Mesendoderm (in vitro differentiated cells): ENCODE measurements around the gene DUSP11.
"Not testable (repeated sequence)": the region's sequence is repeated elsewhere in the genome, so short reads cannot be mapped to it uniquely, and the experiment has no call there.

Experiments used
- DNase-seq: peaks from one replicate; pipeline ENCODE4 v3.0.0; 2013
- H2AK5ac ChIP-seq: 2 replicates; pipeline ENCODE4 v1.6.1; 2013; ENCODE audit warnings: low read length, inconsistent platforms
- H2BK120ac ChIP-seq: 2 replicates; pipeline ENCODE4 v1.6.1; 2013; ENCODE audit warnings: low read depth, mild to moderate bottlenecking, low read length, moderate library complexity, mixed read lengths
- H2BK15ac ChIP-seq: replicated peaks from 2 replicates; pipeline ENCODE4 v1.6.1; 2013; ENCODE audit warnings: low read depth, mild to moderate bottlenecking, moderate library complexity
- H2BK5ac ChIP-seq: 2 replicates; pipeline ENCODE4 v1.6.1; 2013; ENCODE audit warnings: low read length, inconsistent platforms
- H3K18ac ChIP-seq: 2 replicates; pipeline ENCODE4 v1.6.1; 2013; ENCODE audit warnings: mild to moderate bottlenecking, low read length, mixed read lengths
- H3K23ac ChIP-seq: one replicate; pipeline ENCODE4 v1.6.1; 2013; ENCODE audit warnings: low read length
- H3K27ac ChIP-seq: 2 replicates; pipeline ENCODE4 v1.5.1; 2013; ENCODE audit warnings: low read depth, mild to moderate bottlenecking, inconsistent platforms, low read length, moderate library complexity
- H3K27me3 ChIP-seq: 2 replicates; pipeline ENCODE4 v1.6.1; 2013; ENCODE audit warnings: low read length, control low read depth, mild to moderate bottlenecking, inconsistent platforms; ENCODE audit not compliant: insufficient read depth, poor library complexity
- H3K36me3 ChIP-seq: 2 replicates; pipeline ENCODE4 v1.6.1; 2013; ENCODE audit warnings: low read length, inconsistent platforms; ENCODE audit not compliant: control insufficient read depth, insufficient read depth
- H3K4ac ChIP-seq: one replicate; pipeline ENCODE4 v1.6.1; 2013; ENCODE audit warnings: low read depth, mild to moderate bottlenecking, low read length, moderate library complexity
- H3K4me1 ChIP-seq: 2 replicates; pipeline ENCODE4 v1.6.1; 2013; ENCODE audit warnings: low read depth, low read length, inconsistent platforms; ENCODE audit not compliant: control insufficient read depth
- H3K4me2 ChIP-seq: 2 replicates; pipeline ENCODE4 v1.6.1; 2013; ENCODE audit warnings: low read length
- H3K4me3 ChIP-seq: 2 replicates; pipeline ENCODE4 v1.5.1; 2013; ENCODE audit warnings: mild to moderate bottlenecking, low read length
- H3K56ac ChIP-seq: one replicate; pipeline ENCODE4 v1.6.1; 2013; ENCODE audit warnings: low read length
- H3K79me1 ChIP-seq: 2 replicates; pipeline ENCODE4 v1.6.1; 2013; ENCODE audit warnings: low read length, inconsistent platforms
- H3K79me2 ChIP-seq: 2 replicates; pipeline ENCODE4 v1.6.1; 2013; ENCODE audit warnings: mild to moderate bottlenecking, low read length; ENCODE audit not compliant: control insufficient read depth, insufficient read depth
- H3K9ac ChIP-seq: 2 replicates; pipeline ENCODE4 v1.6.1; 2013; ENCODE audit warnings: low read length, inconsistent platforms
- H4K5ac ChIP-seq: one replicate; pipeline ENCODE4 v1.6.1; 2013; ENCODE audit warnings: low read length
- H4K8ac ChIP-seq: one replicate; pipeline ENCODE4 v1.6.1; 2013; ENCODE audit warnings: low read depth, mild to moderate bottlenecking, control low read depth, low read length, moderate library complexity
- WGBS: extraction: QIAGEN DNeasy Blood & Tissue Kit; methylation state at CpG from one replicate; pipeline ENCODE4 v1.1.7; 2013; ENCODE audit warnings: low lambda C conversion rate, missing lambda C conversion rate; ENCODE audit not compliant: insufficient coverage; ENCODE audit errors: extremely low coverage; 5-methylcytosine and 5-hydroxymethylcytosine counted together

The DUSP11 gene

DNA sequence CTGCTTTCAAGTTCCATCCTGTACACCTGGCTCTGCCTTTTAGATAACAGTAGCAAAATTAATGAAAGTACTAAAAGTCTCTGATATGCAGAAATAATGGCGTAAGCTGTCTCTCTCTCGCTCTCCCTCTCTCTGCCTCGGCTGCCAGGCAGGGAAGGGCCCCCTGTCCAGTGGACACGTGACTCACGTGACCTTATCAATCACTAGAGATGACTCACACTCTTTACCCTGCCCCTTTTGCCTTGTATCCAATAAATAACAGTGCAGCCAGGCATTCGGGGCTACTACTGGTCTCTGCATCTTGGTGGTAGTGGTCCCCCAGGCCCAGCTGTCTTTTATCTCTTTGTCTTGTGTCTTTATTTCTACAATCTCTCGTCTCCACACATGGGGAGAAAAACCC lies 25.6 kb downstream of the DUSP11 start:
- H2BK120ac ChIP-seq, H2AK5ac ChIP-seq, H3K79me2 ChIP-seq, H3K23ac ChIP-seq, H2BK5ac ChIP-seq, H3K9ac ChIP-seq, H3K36me3 ChIP-seq, H3K27me3 ChIP-seq, H4K5ac ChIP-seq, H4K8ac ChIP-seq, H3K4me2 ChIP-seq, H3K27ac ChIP-seq, H3K4ac ChIP-seq, H3K4me1 ChIP-seq, H3K79me1 ChIP-seq, H2BK15ac ChIP-seq, H3K18ac ChIP-seq, DNase-seq, H3K56ac ChIP-seq, H3K4me3 ChIP-seq: not testable (repeated sequence)
- no CpG with 5 or more reads among the region's 7 CpGs for WGBS

DNA sequence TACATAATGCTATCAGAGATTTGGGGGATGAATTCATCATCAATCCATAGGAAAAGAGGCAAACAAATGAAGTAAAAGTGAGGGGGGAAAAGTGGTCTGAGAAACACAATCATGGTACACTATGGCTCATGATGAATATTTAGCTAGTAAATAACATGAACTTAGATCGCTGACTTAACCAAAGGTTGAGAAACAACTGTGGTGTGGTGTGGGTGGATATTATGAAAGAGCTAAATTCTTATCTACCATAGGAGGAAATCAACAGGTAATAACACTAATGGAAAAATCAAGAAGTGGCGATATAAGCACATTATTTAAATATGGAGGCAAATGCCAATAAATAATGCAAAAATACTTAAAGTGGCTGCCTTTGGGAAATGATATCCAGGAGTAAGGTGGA lies 30.6 kb downstream of the DUSP11 start:
- no peak overlapping the region for H3K9ac ChIP-seq
- H2BK5ac ChIP-seq = no peak overlapping the region
- no peak overlapping the region for H4K8ac ChIP-seq
- H4K5ac ChIP-seq = no peak overlapping the region
- H3K79me2 ChIP-seq = no peaks in the 10 kb centered on the region
- no peak overlapping the region for H2BK120ac ChIP-seq
- H3K4ac ChIP-seq = no peak overlapping the region
- H2BK15ac ChIP-seq = no peak overlapping the region
- DNase-seq = no peak
- H3K4me2 ChIP-seq = no peak overlapping the region
- no peak overlapping the region for H3K18ac ChIP-seq
- no peak overlapping the region for H3K27ac ChIP-seq
- no peaks in the 10 kb centered on the region for H3K4me1 ChIP-seq
- H3K27me3 ChIP-seq = no peaks in the 10 kb centered on the region
- H2AK5ac ChIP-seq = no peak overlapping the region
- H3K79me1 ChIP-seq = no peaks in the 10 kb centered on the region
- H3K4me3 ChIP-seq = no peak overlapping the region
- H3K56ac ChIP-seq = no peak overlapping the region
- WGBS = no CpG with 5 or more reads among the region's 2 CpGs
- no peak overlapping the region for H3K23ac ChIP-seq
- H3K36me3 ChIP-seq = no peaks in the 10 kb centered on the region

GRCh38 chr2:73746877-73747208 lies 33.1 kb downstream of the DUSP11 start:
- H2AK5ac ChIP-seq = no peak overlapping the region
- no peaks in the 10 kb centered on the region for H3K4me1 ChIP-seq
- no peak overlapping the region for H3K18ac ChIP-seq
- H3K79me1 ChIP-seq = no peaks in the 10 kb centered on the region
- H2BK15ac ChIP-seq = no peak overlapping the region
- no CpG with 5 or more reads among the region's 3 CpGs for WGBS
- no peak overlapping the region for H4K8ac ChIP-seq
- no peak overlapping the region for H2BK5ac ChIP-seq
- H3K4me2 ChIP-seq = no peak overlapping the region
- H3K56ac ChIP-seq = no peak overlapping the region
- no peaks in the 10 kb centered on the region for H3K36me3 ChIP-seq
- no peak overlapping the region for H3K9ac ChIP-seq
- no peak overlapping the region for H2BK120ac ChIP-seq
- no peak overlapping the region for H3K4ac ChIP-seq
- no peak overlapping the region for H3K27ac ChIP-seq
- no peak overlapping the region for H3K23ac ChIP-seq
- no peaks in the 10 kb centered on the region for H3K79me2 ChIP-seq
- no peaks in the 10 kb centered on the region for H3K27me3 ChIP-seq
- no peak overlapping the region for H3K4me3 ChIP-seq
- H4K5ac ChIP-seq = no peak overlapping the region
- DNase-seq = no peak

DNA sequence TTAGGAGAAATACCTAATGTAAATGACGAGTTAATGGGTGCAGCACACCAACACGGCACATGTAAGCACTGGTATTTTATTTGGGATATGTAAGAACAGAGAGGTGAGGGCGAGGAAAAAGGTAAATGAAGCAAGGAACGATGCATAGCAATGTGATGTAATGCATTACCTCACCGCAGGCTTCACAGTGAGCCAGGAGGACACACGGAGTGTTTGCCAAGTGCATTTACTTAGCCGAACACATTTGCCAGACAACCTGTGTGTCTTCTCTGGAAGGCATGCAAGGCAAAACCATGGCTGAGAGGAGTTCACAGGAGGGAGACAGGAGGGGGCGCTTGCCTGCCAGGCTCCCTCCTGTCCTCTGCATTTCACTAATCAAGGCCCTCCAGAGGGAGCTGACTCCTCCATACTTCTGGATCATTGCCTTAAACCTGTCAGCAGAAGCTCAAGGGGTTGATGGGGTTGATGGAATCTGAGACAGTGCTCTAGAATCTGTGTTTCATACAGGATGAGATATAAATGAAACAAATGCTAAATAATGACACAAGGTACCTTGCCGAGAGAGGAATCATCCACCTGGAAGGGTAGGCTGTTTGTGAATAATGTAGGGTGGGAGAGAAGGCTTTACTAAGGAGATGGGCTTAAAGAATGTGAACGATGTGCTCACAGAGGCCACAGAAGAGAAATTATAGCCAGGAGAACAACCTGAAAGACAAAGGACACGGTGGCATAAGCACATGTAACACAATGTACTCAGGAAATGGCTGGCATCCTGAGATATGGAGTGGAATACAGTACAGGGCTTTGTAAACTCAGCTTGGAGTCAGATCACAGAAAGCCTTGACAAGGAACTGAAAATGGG lies 33.7 kb downstream of the DUSP11 start:
- Histone ChIP-seq H4K8ac (no peak overlapping the region), H3K27ac (no peak overlapping the region), H3K79me1 (no peaks in the 10 kb centered on the region), H2BK120ac (no peak overlapping the region), H3K79me2 (no peaks in the 10 kb centered on the region), H3K23ac (no peak overlapping the region), H2BK15ac (no peak overlapping the region), H3K4ac (no peak overlapping the region), H3K4me2 (no peak overlapping the region), H3K4me1 (no peaks in the 10 kb centered on the region), H3K4me3 (no peak overlapping the region), H4K5ac (no peak overlapping the region), H3K27me3 (no peaks in the 10 kb centered on the region), H2AK5ac (no peak overlapping the region), H3K18ac (no peak overlapping the region), H3K56ac (no peak overlapping the region), H2BK5ac (no peak overlapping the region), H3K36me3 (no peaks in the 10 kb centered on the region), H3K9ac (no peak overlapping the region)
- DNase-seq = peak; percentile 15
- no CpG with 5 or more reads among the region's 11 CpGs for WGBS

DNA sequence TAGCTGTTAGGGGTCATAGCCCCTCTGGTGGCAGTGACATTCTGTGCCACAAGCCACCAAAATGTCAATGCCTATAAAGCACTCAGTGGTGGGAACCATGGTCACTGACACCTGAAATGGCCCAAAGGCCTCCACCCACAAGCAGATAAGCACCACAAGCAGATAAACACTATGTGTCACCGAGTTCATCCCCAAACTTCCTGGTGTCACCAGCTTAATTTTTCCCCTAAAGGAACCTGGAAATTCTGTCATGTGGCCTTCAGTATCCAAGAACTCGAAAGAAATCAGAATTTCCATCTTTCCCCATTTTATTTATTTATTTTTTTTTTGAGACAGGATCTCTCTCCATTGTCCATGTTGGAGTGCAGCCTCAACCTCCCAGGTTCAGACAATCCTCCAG lies 39.1 kb downstream of the DUSP11 start:
- H3K79me2 ChIP-seq = peaks cover 2% of the 10 kb centered on the region
- WGBS = no CpG with 5 or more reads among the region's 2 CpGs

GRCh38 chr2:73739101-73739500 lies 40.8 kb downstream of the DUSP11 start:
- H3K27me3 ChIP-seq = no peaks in the 10 kb centered on the region
- WGBS = no CpG with 5 or more reads among the region's 3 CpGs
- no peak overlapping the region for H3K23ac ChIP-seq

More for the DNA sequence above, 39.1 kb downstream of the DUSP11 start:
- H3K4me1 ChIP-seq = no peaks in the 10 kb centered on the region
- no peak overlapping the region for H2BK15ac ChIP-seq
- H3K79me1 ChIP-seq = peaks cover 2% of the 10 kb centered on the region
- no peak overlapping the region for H4K8ac ChIP-seq
- no peak overlapping the region for H4K5ac ChIP-seq
- no peak for DNase-seq
- no peak overlapping the region for H3K9ac ChIP-seq
- no peak overlapping the region for H3K27ac ChIP-seq
- no peak overlapping the region for H2BK120ac ChIP-seq
- H3K36me3 ChIP-seq = no peaks in the 10 kb centered on the region
- no peak overlapping the region for H2BK5ac ChIP-seq
- H3K23ac ChIP-seq = no peak overlapping the region
- H3K56ac ChIP-seq = no peak overlapping the region
- no peak overlapping the region for H3K18ac ChIP-seq
- H3K4ac ChIP-seq = no peak overlapping the region
- no peak overlapping the region for H3K4me3 ChIP-seq
- H3K27me3 ChIP-seq = no peaks in the 10 kb centered on the region
- H3K4me2 ChIP-seq = no peak overlapping the region
- no peak overlapping the region for H2AK5ac ChIP-seq

More at GRCh38 chr2:73739101-73739500, 40.8 kb downstream of the DUSP11 start:
- Histone ChIP-seq H3K79me2 (peaks cover 2% of the 10 kb centered on the region), H3K4me2 (no peak overlapping the region), H3K4me1 (no peaks in the 10 kb centered on the region), H2BK5ac (no peak overlapping the region), H3K9ac (no peak overlapping the region), H3K4me3 (no peak overlapping the region), H3K4ac (no peak overlapping the region), H3K36me3 (no peaks in the 10 kb centered on the region), H4K8ac (no peak overlapping the region), H3K56ac (no peak overlapping the region), H2BK15ac (no peak overlapping the region), H4K5ac (no peak overlapping the region), H2BK120ac (no peak overlapping the region), H3K27ac (no peak overlapping the region), H3K79me1 (peaks cover 2% of the 10 kb centered on the region), H3K18ac (no peak overlapping the region), H2AK5ac (no peak overlapping the region)
- no peak for DNase-seq
